OCI-LY7 (cell line): Measurements from ENCODE around the gene KIAA1217.

Experiments used
- CTCF ChIP-seq: fragments of 200-600 bp; sonication (generic); conservative IDR thresholded peaks from 2 replicates; pipeline ENCODE4 v1.5.1; 2014; ENCODE audit warnings: mild to moderate bottlenecking, antibody characterized with exemption, low read length, moderate library complexity, mixed read lengths
- EZH2phosphoT487 ChIP-seq: fragments of 200-600 bp; sonication (generic); IDR thresholded peaks from 2 replicates; pipeline ENCODE4 v1.6.1; 2018; ENCODE audit warnings: low read depth, borderline replicate concordance, mild to moderate bottlenecking, mixed run types, antibody characterized with exemption, low read length, moderate library complexity, mixed read lengths

- TF ChIP-seq CTCF (no peak), EZH2phosphoT487 (no peak)
These were observed 292.2 kb downstream of the KIAA1217 start for GRCh38 chr10:24501056-24501711.
